H9 (cell line): ENCODE data around the gene GPC4. TPM values are rescaled to one million over a fixed set of nuclear protein-coding genes. Genes with fewer than 3 reads are reported as not detected.

Experiments used
- DNase-seq: peaks from one replicate; pipeline ENCODE4 v3.0.0-alpha.2; 2017
- H2AFZ ChIP-seq: one replicate; pipeline ENCODE4 v1.6.1; 2013; ENCODE audit warnings: mild to moderate bottlenecking, low read length, control low read depth, moderate library complexity
- H2AK5ac ChIP-seq: 2 replicates; pipeline ENCODE4 v1.6.1; 2013; ENCODE audit warnings: low read length, control low read depth, mixed read lengths; ENCODE audit not compliant: insufficient read length
- H2BK120ac ChIP-seq: one replicate; pipeline ENCODE4 v1.6.1; 2013; ENCODE audit warnings: low read depth, mild to moderate bottlenecking, low read length, control low read depth, inconsistent platforms; ENCODE audit not compliant: poor library complexity, severe bottlenecking
- H2BK12ac ChIP-seq: 2 replicates; pipeline ENCODE4 v1.6.1; 2013; ENCODE audit warnings: low read length, control low read depth, mixed read lengths, low read depth; ENCODE audit not compliant: insufficient read length
- H2BK15ac ChIP-seq: 2 replicates; pipeline ENCODE4 v1.6.1; 2013; ENCODE audit warnings: low read depth, low read length, control low read depth
- H2BK20ac ChIP-seq: one replicate; pipeline ENCODE4 v1.6.1; 2013; ENCODE audit warnings: low read depth, mild to moderate bottlenecking, low read length, control low read depth, inconsistent platforms; ENCODE audit not compliant: poor library complexity, severe bottlenecking
- H2BK5ac ChIP-seq: 2 replicates; pipeline ENCODE4 v1.6.1; 2013; ENCODE audit warnings: low read length, control low read depth, mixed read lengths; ENCODE audit not compliant: insufficient read length
- H3K14ac ChIP-seq: 2 replicates; pipeline ENCODE4 v1.6.1; 2013; ENCODE audit warnings: low read length, control low read depth; ENCODE audit not compliant: insufficient read depth
- H3K18ac ChIP-seq: 2 replicates; pipeline ENCODE4 v1.6.1; 2013; ENCODE audit warnings: low read depth, mild to moderate bottlenecking, mixed read lengths, low read length, control low read depth; ENCODE audit not compliant: insufficient read length
- H3K23ac ChIP-seq: 2 replicates; pipeline ENCODE4 v1.6.1; 2013; ENCODE audit warnings: low read length, control low read depth, mixed read lengths, low read depth; ENCODE audit not compliant: insufficient read length
- H3K23me2 ChIP-seq: 2 replicates; pipeline ENCODE4 v1.6.1; 2013; ENCODE audit warnings: low read depth, mild to moderate bottlenecking, mixed read lengths, low read length, control low read depth; ENCODE audit not compliant: insufficient read length, poor library complexity, severe bottlenecking
- H3K27ac ChIP-seq: 2 replicates; pipeline ENCODE4 v1.5.1; 2013; ENCODE audit warnings: low read length, control low read depth, mixed read lengths, low read depth; ENCODE audit not compliant: insufficient read length
- H3K27me3 ChIP-seq: 2 replicates; pipeline ENCODE4 v1.6.1; 2013; ENCODE audit warnings: low read length, control low read depth, inconsistent platforms; ENCODE audit not compliant: insufficient read depth
- H3K4ac ChIP-seq: 2 replicates; pipeline ENCODE4 v1.6.1; 2013; ENCODE audit warnings: low read depth, mild to moderate bottlenecking, control low read depth, inconsistent platforms, low read length, moderate library complexity
- H3K4me1 ChIP-seq: 2 replicates; pipeline ENCODE4 v1.6.1; 2013; ENCODE audit warnings: low read length, control low read depth, inconsistent platforms; ENCODE audit not compliant: insufficient read depth
- H3K4me2 ChIP-seq: 2 replicates; pipeline ENCODE4 v1.6.1; 2013; ENCODE audit warnings: low read length, control low read depth, mixed read lengths; ENCODE audit not compliant: insufficient read length, insufficient read depth
- H3K56ac ChIP-seq: 2 replicates; pipeline ENCODE4 v1.6.1; 2013; ENCODE audit warnings: low read depth, mild to moderate bottlenecking, mixed read lengths, low read length, control low read depth; ENCODE audit not compliant: insufficient read length
- H3K79me1 ChIP-seq: 2 replicates; pipeline ENCODE4 v1.6.1; 2013; ENCODE audit warnings: low read depth, mild to moderate bottlenecking, moderate library complexity, low read length, control low read depth, inconsistent platforms; ENCODE audit not compliant: insufficient read depth, poor library complexity, severe bottlenecking
- H3K79me2 ChIP-seq: 2 replicates; pipeline ENCODE4 v1.6.1; 2013; ENCODE audit warnings: low read length, control low read depth, inconsistent platforms; ENCODE audit not compliant: insufficient read depth
- H3K9ac ChIP-seq: 2 replicates; pipeline ENCODE4 v1.6.1; 2013; ENCODE audit warnings: low read length, control low read depth, mixed read lengths; ENCODE audit not compliant: insufficient read length; ENCODE audit errors: extremely low read depth
- H3K9me3 ChIP-seq: one replicate; pipeline ENCODE4 v1.6.1; 2013; ENCODE audit warnings: low read depth, low read length, inconsistent platforms; ENCODE audit not compliant: control insufficient read depth
- H3T11ph ChIP-seq: one replicate; pipeline ENCODE4 v1.6.1; 2013; ENCODE audit warnings: mild to moderate bottlenecking, low read length, control low read depth, inconsistent platforms
- H4K20me1 ChIP-seq: one replicate; pipeline ENCODE4 v1.6.1; 2013; ENCODE audit not compliant: control insufficient read depth, insufficient read length, insufficient read depth
- H4K5ac ChIP-seq: 2 replicates; pipeline ENCODE4 v1.6.1; 2013; ENCODE audit warnings: low read depth, mild to moderate bottlenecking, mixed read lengths, low read length, control low read depth; ENCODE audit not compliant: insufficient read length
- H4K8ac ChIP-seq: replicated peaks from 2 replicates; pipeline ENCODE4 v1.6.1; 2013; ENCODE audit warnings: low read length, control low read depth, mixed read lengths, low read depth; ENCODE audit not compliant: insufficient read length
- H4K91ac ChIP-seq: 2 replicates; pipeline ENCODE4 v1.6.1; 2013; ENCODE audit warnings: low read depth, mild to moderate bottlenecking, moderate library complexity, mixed read lengths, low read length, control low read depth; ENCODE audit not compliant: insufficient read length
- H3K27ac Mint-ChIP-seq, 3 experiments: 2 replicates in 2 of 3; 3 replicates in 1 of 3; pipeline ENCODE4 v1.8.0; 2020 to 2021; ENCODE audit warnings: mixed read lengths in 3 of 3, mild to moderate bottlenecking in 1 of 3, moderate library complexity in 1 of 3
- H3K27me3 Mint-ChIP-seq: 2 replicates; pipeline ENCODE4 v1.8.0; 2021; ENCODE audit warnings: low read depth, mild to moderate bottlenecking, moderate library complexity, mixed read lengths
- H3K36me3 Mint-ChIP-seq, 3 experiments: 2 replicates in 2 of 3; 3 replicates in 1 of 3; pipeline ENCODE4 v1.8.0; 2020 to 2021; ENCODE audit warnings: low read depth in 3 of 3, mixed read lengths in 3 of 3; ENCODE audit not compliant: insufficient read depth in 1 of 3
- H3K4me1 Mint-ChIP-seq, 2 experiments: 2 replicates each; pipeline ENCODE4 v1.8.0; 2020; ENCODE audit warnings: mixed read lengths in 2 of 2
- H3K4me3 Mint-ChIP-seq, 2 experiments: 2 replicates in 1 of 2; 3 replicates in 1 of 2; pipeline ENCODE4 v1.8.0; 2020 to 2021; ENCODE audit warnings: mild to moderate bottlenecking in 2 of 2, mixed read lengths in 2 of 2, moderate library complexity in 1 of 2
- H3K9me3 Mint-ChIP-seq, 2 experiments: 2 replicates in 1 of 2; 3 replicates in 1 of 2; pipeline ENCODE4 v1.8.0; 2020; ENCODE audit warnings: mild to moderate bottlenecking in 2 of 2, mixed read lengths in 2 of 2, moderate library complexity in 1 of 2
- CTCF ChIP-seq: fragments of 200-600 bp; sonication (generic); conservative IDR thresholded peaks from 3 replicates; pipeline ENCODE4 v1.8.0; 2021; ENCODE audit warnings: antibody characterized with exemption, mild to moderate bottlenecking
- WGBS: extraction: QIAGEN DNeasy Blood & Tissue Kit; methylation state at CpG from one replicate; pipeline ENCODE4 v1.1.7; 2013; ENCODE audit warnings: missing lambda C conversion rate, low lambda C conversion rate, mixed read lengths; ENCODE audit not compliant: insufficient read length; ENCODE audit errors: extremely low coverage; 5-methylcytosine and 5-hydroxymethylcytosine counted together
- total RNA-seq: library from RNA; stranded (reverse); gene quantifications from 2 replicates; pipeline ENCODE4 v1.2.1, GENCODE V29; 2021

The GPC4 gene
- total RNA-seq, 1 experiment from 2014 or later = 416 TPM

GRCh38 chrX:133418588-133418987 lies 3.3 kb upstream of the GPC4 start:
- Mint-ChIP-seq H3K4me3 (no peak overlapping the region), H3K36me3 (peaks cover 5 to 7% (median 6%) of the 10 kb centered on the region in 3 experiments), H3K4me1 (peaks cover 34 to 45% of the 10 kb centered on the region in 2 experiments), H3K27ac (no peak overlapping the region), H3K9me3 (peaks cover 0 to 3% of the 10 kb centered on the region in 2 experiments; a peak in 4 of 5 replicates), H3K27me3 (peaks cover 5% of the 10 kb centered on the region)
- Histone ChIP-seq H3K4me2 (no peak overlapping the region), H2BK5ac (no peak overlapping the region), H3K9ac (no peak overlapping the region), H3K23me2 (peaks cover 20% of the 10 kb centered on the region), H4K8ac (no peak overlapping the region), H4K20me1 (no peaks in the 10 kb centered on the region), H3K56ac (no peak overlapping the region), H3K79me1 (no peaks in the 10 kb centered on the region), H3K27ac (no peak overlapping the region), H3K4ac (no peak overlapping the region), H4K5ac (no peak overlapping the region), H2AK5ac (no peak overlapping the region), H2AFZ (no peak overlapping the region), H3K23ac (no peak overlapping the region), H3T11ph (no peak overlapping the region), H3K14ac (no peak overlapping the region), H3K4me1 (peaks cover 10% of the 10 kb centered on the region; the same call in 1 of the 2 replicates), H3K18ac (no peak overlapping the region), H3K9me3 (no peaks in the 10 kb centered on the region), H2BK20ac (no peak overlapping the region), H4K91ac (no peak overlapping the region), H3K27me3 (no peaks in the 10 kb centered on the region), H2BK120ac (no peak overlapping the region), H3K79me2 (peaks cover 16% of the 10 kb centered on the region; the same call in 1 of the 2 replicates), H2BK12ac (no peak overlapping the region), H2BK15ac (no peak overlapping the region)
- DNase-seq = no peak
- no CpG with 5 or more reads among the region's 2 CpGs for WGBS
- no peak for TF ChIP-seq CTCF
